ENCODE data around the gene TAOK3. TPM values are rescaled to one million over a fixed set of nuclear protein-coding genes. Genes with fewer than 3 reads are reported as not detected.

TAOK3 gene
- total RNA-seq, 3 donors from 2014 or later, result 43.5 to 57.8 (median 46.9) TPM

GRCh38 chr12:118271770-118272417, 100.8 kb downstream of the TAOK3 start:
- TF ChIP-seq CTCF (IDR thresholded peaks at IDR 0.05), result no peak
- peak in 1 of 3 donors; percentile 67 for TF ChIP-seq POLR2AphosphoS5 (IDR thresholded peaks at IDR 0.05)
- no peak for TF ChIP-seq POLR2A (IDR thresholded peaks at IDR 0.05)
- H3K4me3 ChIP-seq, result no peak overlapping the region
- DNase-seq (ENCODE audit: low spot score in 2 of 2), result peak in 1 of 2 donors; percentile 62
- H3K9me3 ChIP-seq, result no peaks in the 10 kb centered on the region
- peak overlapping the region; percentile 49 to 78 for H3K27ac ChIP-seq
- intact Hi-C loops (cut with DNase I; ENCODE audit: low total_unique reads), result loop anchor here (10.0 kb wide), 1 partner anchor 843 kb away; no protein-coding TSS in a partner anchor
- no peaks in the 10 kb centered on the region for H3K36me3 ChIP-seq
- H3K27me3 ChIP-seq, result no peaks in the 10 kb centered on the region
- H3K4me1 ChIP-seq, result no peaks in the 10 kb centered on the region

- no peaks in the 10 kb centered on the region for H3K36me3 ChIP-seq
- H3K4me1 ChIP-seq, result no peaks in the 10 kb centered on the region
- no peak for DNase-seq (ENCODE audit: low spot score in 2 of 2)
- intact Hi-C loops (cut with DNase I; ENCODE audit: low total_unique reads), result loop anchor here (10.0 kb wide), 1 partner anchor 844 kb away; no protein-coding TSS in a partner anchor
- H3K27me3 ChIP-seq, result no peaks in the 10 kb centered on the region
- TF ChIP-seq CTCF (IDR thresholded peaks at IDR 0.05) (no peak), POLR2AphosphoS5 (IDR thresholded peaks at IDR 0.05) (no peak), POLR2A (IDR thresholded peaks at IDR 0.05) (no peak)
- no peaks in the 10 kb centered on the region for H3K9me3 ChIP-seq
- H3K27ac ChIP-seq, result peak overlapping the region; percentile 49 to 78
- no peak overlapping the region for H3K4me3 ChIP-seq
These were observed 101.5 kb downstream of the TAOK3 start for GRCh38 chr12:118271183-118271582.

GRCh38 chr12:118269806-118270205, 102.9 kb downstream of the TAOK3 start:
- TF ChIP-seq POLR2A (IDR thresholded peaks at IDR 0.05) (no peak), CTCF (IDR thresholded peaks at IDR 0.05) (no peak), POLR2AphosphoS5 (IDR thresholded peaks at IDR 0.05) (no peak)
- Histone ChIP-seq H3K27ac (peak overlapping the region in 1 of 2 donors; percentile 37), H3K36me3 (no peaks in the 10 kb centered on the region), H3K27me3 (no peaks in the 10 kb centered on the region), H3K9me3 (no peaks in the 10 kb centered on the region), H3K4me3 (no peak overlapping the region), H3K4me1 (no peaks in the 10 kb centered on the region)
- intact Hi-C loops (cut with DNase I; ENCODE audit: low total_unique reads), result loop anchor here (10.0 kb wide), 1 partner anchor 845 kb away; no protein-coding TSS in a partner anchor
- DNase-seq (ENCODE audit: low spot score in 2 of 2), result no peak

GRCh38 chr12:118259079-118259478, 113.6 kb downstream of the TAOK3 start:
- Histone ChIP-seq H3K4me1 (no peaks in the 10 kb centered on the region), H3K36me3 (no peaks in the 10 kb centered on the region), H3K27ac (no peak overlapping the region), H3K9me3 (no peaks in the 10 kb centered on the region), H3K4me3 (no peak overlapping the region), H3K27me3 (no peaks in the 10 kb centered on the region)
- intact Hi-C loops (cut with DNase I; ENCODE audit: low total_unique reads), result no loop called here
- TF ChIP-seq CTCF (IDR thresholded peaks at IDR 0.05), result no peak
- no peak for TF ChIP-seq POLR2A (IDR thresholded peaks at IDR 0.05)
- no peak for TF ChIP-seq POLR2AphosphoS5 (IDR thresholded peaks at IDR 0.05)
- no peak for DNase-seq (ENCODE audit: low spot score in 2 of 2)

GRCh38 chr12:118256352-118256751, 116.4 kb downstream of the TAOK3 start:
- Histone ChIP-seq H3K4me1 (no peaks in the 10 kb centered on the region), H3K9me3 (no peaks in the 10 kb centered on the region), H3K27me3 (no peaks in the 10 kb centered on the region), H3K4me3 (no peak overlapping the region), H3K36me3 (no peaks in the 10 kb centered on the region), H3K27ac (no peak overlapping the region)
- intact Hi-C loops (cut with DNase I; ENCODE audit: low total_unique reads), result no loop called here
- TF ChIP-seq CTCF (IDR thresholded peaks at IDR 0.05), result no peak
- TF ChIP-seq POLR2AphosphoS5 (IDR thresholded peaks at IDR 0.05), result no peak
- TF ChIP-seq POLR2A (IDR thresholded peaks at IDR 0.05), result no peak
- DNase-seq (ENCODE audit: low spot score in 2 of 2), result no peak

Measured in breast epithelium (tissue), 4 donors.